Measurements from ENCODE around the gene RSPO4. TPM values are rescaled to one million over a fixed set of nuclear protein-coding genes. Genes with fewer than 3 reads are reported as not detected.

The RSPO4 gene
- total RNA-seq, 1 donor from 2014 or later = not detected

DNA sequence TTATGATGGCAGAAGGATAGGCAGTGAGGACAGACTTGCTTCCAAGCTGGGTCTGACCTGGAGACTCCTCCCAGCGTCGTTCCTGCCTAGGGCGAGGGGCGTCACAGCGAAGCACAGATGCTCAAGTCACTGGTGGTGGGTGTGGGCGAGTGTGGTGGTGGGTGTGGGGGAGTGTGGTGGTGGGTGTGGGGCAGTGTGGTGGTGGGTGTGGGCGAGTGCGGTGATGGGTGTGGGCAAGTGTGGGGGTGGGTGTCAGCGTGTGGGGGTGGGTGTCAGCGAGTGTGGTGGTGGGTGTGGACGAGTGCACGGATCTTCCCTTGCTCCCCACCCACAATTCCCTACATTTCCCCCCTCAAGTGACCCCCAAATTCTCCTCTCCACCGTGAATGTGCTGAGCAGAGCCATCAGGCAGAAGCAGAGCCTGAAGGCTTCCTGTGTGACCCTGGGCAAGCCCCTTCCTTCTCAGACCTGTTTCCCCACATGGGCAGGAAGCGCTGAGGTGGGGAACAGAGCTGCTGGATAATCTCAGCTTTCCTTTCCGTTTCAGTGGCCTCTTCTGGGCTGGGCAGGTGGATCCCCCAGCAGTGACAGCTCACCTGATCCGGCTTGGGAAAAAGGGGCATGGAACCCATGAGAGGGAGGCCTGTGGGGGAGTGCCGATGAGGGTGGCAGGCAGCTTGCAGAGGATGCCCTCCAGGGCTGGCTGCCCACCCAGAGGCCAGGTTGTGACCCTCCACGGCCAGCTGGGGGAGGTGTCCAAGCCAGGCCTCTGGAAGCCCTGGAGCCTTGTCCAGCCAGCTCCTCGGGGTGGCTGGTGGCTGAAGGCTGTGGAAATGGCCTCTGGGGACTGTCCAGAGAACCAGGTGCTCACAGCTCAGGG lies 42.9 kb downstream of the RSPO4 start:
- Histone ChIP-seq H3K9me3 (ENCODE audit: control insufficient read depth in 3 of 3, low read length in 3 of 3) (no peaks in the 10 kb centered on the region), H3K9ac (ENCODE audit: low read depth in 1 of 3, low read length in 3 of 3) (no peak overlapping the region), H3K4me3 (ENCODE audit: low read length in 3 of 3) (no peak overlapping the region), H3K36me3 (ENCODE audit: control insufficient read depth in 3 of 3, insufficient read depth in 3 of 3, low read length in 3 of 3) (no peaks in the 10 kb centered on the region), H3K27ac (ENCODE audit: low read depth, low read length) (no peak overlapping the region), H3K4me1 (ENCODE audit: control insufficient read depth in 3 of 3, insufficient read depth in 3 of 3, low read length in 3 of 3) (peaks cover 2 to 4% (median 3%) of the 10 kb centered on the region in 3 donors), H3K27me3 (ENCODE audit: control insufficient read depth in 3 of 3, insufficient read depth in 3 of 3, low read length in 3 of 3) (peaks cover 24 to 63% (median 42%) of the 10 kb centered on the region in 3 donors)

DNA sequence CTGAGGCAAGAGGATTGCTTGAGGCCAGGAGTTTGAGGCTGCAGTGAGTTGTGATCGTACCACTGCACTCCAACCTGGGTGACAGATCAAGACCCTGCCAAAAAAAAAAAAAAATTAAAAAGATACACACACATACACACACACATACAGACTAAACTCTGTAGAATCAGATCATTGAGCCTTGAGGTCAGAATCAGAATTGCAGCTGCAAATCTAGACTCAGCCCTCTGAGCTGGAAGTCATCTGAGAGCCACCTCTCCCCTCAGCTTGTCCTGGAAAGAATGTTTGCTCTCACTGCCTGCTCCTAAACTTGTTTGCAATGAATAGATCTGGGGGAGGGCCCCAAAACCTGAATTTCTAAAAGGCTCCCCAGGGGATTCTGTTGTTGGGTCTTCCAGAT lies 44.6 kb downstream of the RSPO4 start:
- H3K9me3 ChIP-seq (ENCODE audit: control insufficient read depth in 3 of 3, low read length in 3 of 3) = no peaks in the 10 kb centered on the region
- H3K27ac ChIP-seq (ENCODE audit: low read depth, low read length) = no peak overlapping the region
- no peak overlapping the region for H3K4me3 ChIP-seq (ENCODE audit: low read length in 3 of 3)
- H3K27me3 ChIP-seq (ENCODE audit: control insufficient read depth in 3 of 3, insufficient read depth in 3 of 3, low read length in 3 of 3) = peaks cover 30 to 55% (median 43%) of the 10 kb centered on the region in 3 donors
- H3K9ac ChIP-seq (ENCODE audit: low read depth in 1 of 3, low read length in 3 of 3) = no peak overlapping the region
- peaks cover 2 to 4% (median 3%) of the 10 kb centered on the region in 3 donors for H3K4me1 ChIP-seq (ENCODE audit: control insufficient read depth in 3 of 3, insufficient read depth in 3 of 3, low read length in 3 of 3)
- H3K36me3 ChIP-seq (ENCODE audit: control insufficient read depth in 3 of 3, insufficient read depth in 3 of 3, low read length in 3 of 3) = no peaks in the 10 kb centered on the region

DNA sequence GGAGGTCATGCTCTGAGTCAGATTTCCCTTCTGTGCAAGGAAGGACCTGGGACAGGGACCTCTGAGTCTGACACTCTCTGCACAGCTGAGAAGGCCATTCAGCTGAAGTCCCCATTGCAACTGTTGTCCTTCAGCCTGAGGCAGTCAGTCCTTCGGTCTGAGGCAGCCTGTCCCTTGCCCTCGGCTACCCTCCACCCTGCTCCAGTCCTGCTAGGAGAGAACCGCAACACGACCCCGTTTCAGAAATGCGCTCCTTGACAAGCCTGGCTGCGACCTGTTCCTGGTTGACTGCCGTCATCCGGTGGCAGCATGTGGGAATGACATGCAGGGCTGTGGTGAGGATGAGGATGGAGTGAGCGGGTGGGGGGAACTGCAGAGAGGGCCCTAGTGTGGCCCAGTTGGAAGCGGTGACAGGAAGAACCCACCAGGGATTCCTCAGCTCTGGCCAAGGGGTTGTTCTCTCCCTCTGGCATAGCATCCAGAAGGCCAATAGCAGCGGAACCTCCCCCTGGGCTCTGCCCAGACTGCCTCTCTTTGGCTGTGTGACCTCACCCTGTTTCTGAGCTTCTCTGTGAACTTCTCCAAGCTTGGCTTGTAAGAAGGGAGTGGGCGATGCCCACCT lies 45.7 kb downstream of the RSPO4 start:
- peaks cover 35 to 55% (median 40%) of the 10 kb centered on the region in 3 donors for H3K27me3 ChIP-seq (ENCODE audit: control insufficient read depth in 3 of 3, insufficient read depth in 3 of 3, low read length in 3 of 3)
- H3K36me3 ChIP-seq (ENCODE audit: control insufficient read depth in 3 of 3, insufficient read depth in 3 of 3, low read length in 3 of 3) = no peaks in the 10 kb centered on the region
- no peaks in the 10 kb centered on the region for H3K9me3 ChIP-seq (ENCODE audit: control insufficient read depth in 3 of 3, low read length in 3 of 3)
- peaks cover 2 to 4% (median 3%) of the 10 kb centered on the region in 3 donors for H3K4me1 ChIP-seq (ENCODE audit: control insufficient read depth in 3 of 3, insufficient read depth in 3 of 3, low read length in 3 of 3)
- H3K9ac ChIP-seq (ENCODE audit: low read depth in 1 of 3, low read length in 3 of 3) = no peak overlapping the region
- H3K27ac ChIP-seq (ENCODE audit: low read depth, low read length) = no peak overlapping the region
- peak overlapping the region in 2 of 3 donors; percentile 41 to 43 for H3K4me3 ChIP-seq (ENCODE audit: low read length in 3 of 3)

GRCh38 chr20:955656-956055 lies 46.5 kb downstream of the RSPO4 start:
- Histone ChIP-seq H3K27ac (ENCODE audit: low read depth, low read length) (no peak overlapping the region), H3K36me3 (ENCODE audit: control insufficient read depth in 3 of 3, insufficient read depth in 3 of 3, low read length in 3 of 3) (no peaks in the 10 kb centered on the region), H3K9me3 (ENCODE audit: control insufficient read depth in 3 of 3, low read length in 3 of 3) (no peaks in the 10 kb centered on the region), H3K27me3 (ENCODE audit: control insufficient read depth in 3 of 3, insufficient read depth in 3 of 3, low read length in 3 of 3) (peaks cover 35 to 50% (median 39%) of the 10 kb centered on the region in 3 donors), H3K9ac (ENCODE audit: low read depth in 1 of 3, low read length in 3 of 3) (no peak overlapping the region), H3K4me3 (ENCODE audit: low read length in 3 of 3) (no peak overlapping the region), H3K4me1 (ENCODE audit: control insufficient read depth in 3 of 3, insufficient read depth in 3 of 3, low read length in 3 of 3) (peaks cover 2 to 4% (median 3%) of the 10 kb centered on the region in 3 donors)

DNA sequence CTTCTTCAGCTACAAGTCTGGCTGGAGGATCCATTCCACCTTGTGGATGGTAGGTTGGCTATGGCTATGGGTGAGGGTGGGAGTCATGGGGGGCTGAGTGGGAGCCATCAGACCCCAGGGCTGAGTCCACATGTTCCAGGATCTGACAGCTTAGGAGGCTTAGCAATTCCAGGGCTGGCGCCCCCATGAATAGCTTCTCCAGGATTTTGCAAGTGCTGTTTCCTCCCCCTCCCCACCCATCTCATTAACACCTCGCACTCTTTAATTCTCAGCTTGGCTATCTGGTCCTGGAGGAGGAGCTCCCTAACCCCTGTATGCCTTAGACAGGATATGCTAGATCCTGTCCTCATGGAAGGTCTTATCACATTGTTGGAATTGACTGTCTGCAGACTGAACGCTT lies 47.0 kb downstream of the RSPO4 start:
- Histone ChIP-seq H3K9ac (ENCODE audit: low read depth in 1 of 3, low read length in 3 of 3) (no peak overlapping the region), H3K4me1 (ENCODE audit: control insufficient read depth in 3 of 3, insufficient read depth in 3 of 3, low read length in 3 of 3) (peaks cover 2 to 4% (median 3%) of the 10 kb centered on the region in 3 donors), H3K4me3 (ENCODE audit: low read length in 3 of 3) (no peak overlapping the region), H3K27ac (ENCODE audit: low read depth, low read length) (no peak overlapping the region), H3K27me3 (ENCODE audit: control insufficient read depth in 3 of 3, insufficient read depth in 3 of 3, low read length in 3 of 3) (peaks cover 35 to 46% (median 35%) of the 10 kb centered on the region in 3 donors), H3K9me3 (ENCODE audit: control insufficient read depth in 3 of 3, low read length in 3 of 3) (no peaks in the 10 kb centered on the region), H3K36me3 (ENCODE audit: control insufficient read depth in 3 of 3, insufficient read depth in 3 of 3, low read length in 3 of 3) (no peaks in the 10 kb centered on the region)

GRCh38 chr20:953742-954141 lies 48.4 kb downstream of the RSPO4 start:
- Histone ChIP-seq H3K4me3 (ENCODE audit: low read length in 3 of 3) (no peak overlapping the region), H3K4me1 (ENCODE audit: control insufficient read depth in 3 of 3, insufficient read depth in 3 of 3, low read length in 3 of 3) (peaks cover 2 to 4% (median 3%) of the 10 kb centered on the region in 3 donors), H3K27ac (ENCODE audit: low read depth, low read length) (no peak overlapping the region), H3K9me3 (ENCODE audit: control insufficient read depth in 3 of 3, low read length in 3 of 3) (no peaks in the 10 kb centered on the region), H3K9ac (ENCODE audit: low read depth in 1 of 3, low read length in 3 of 3) (no peak overlapping the region), H3K36me3 (ENCODE audit: control insufficient read depth in 3 of 3, insufficient read depth in 3 of 3, low read length in 3 of 3) (no peaks in the 10 kb centered on the region), H3K27me3 (ENCODE audit: control insufficient read depth in 3 of 3, insufficient read depth in 3 of 3, low read length in 3 of 3) (peaks cover 30 to 43% (median 31%) of the 10 kb centered on the region in 3 donors)

GRCh38 chr20:952196-952795 lies 49.8 kb downstream of the RSPO4 start:
- no peak overlapping the region for H3K9ac ChIP-seq (ENCODE audit: low read depth in 1 of 3, low read length in 3 of 3)
- no peak overlapping the region for H3K27ac ChIP-seq (ENCODE audit: low read depth, low read length)
- H3K27me3 ChIP-seq (ENCODE audit: control insufficient read depth in 3 of 3, insufficient read depth in 3 of 3, low read length in 3 of 3) = peaks cover 28 to 36% (median 28%) of the 10 kb centered on the region in 3 donors
- H3K4me1 ChIP-seq (ENCODE audit: control insufficient read depth in 3 of 3, insufficient read depth in 3 of 3, low read length in 3 of 3) = peaks cover 2 to 4% (median 3%) of the 10 kb centered on the region in 3 donors
- H3K9me3 ChIP-seq (ENCODE audit: control insufficient read depth in 3 of 3, low read length in 3 of 3) = no peaks in the 10 kb centered on the region
- no peak overlapping the region for H3K4me3 ChIP-seq (ENCODE audit: low read length in 3 of 3)
- H3K36me3 ChIP-seq (ENCODE audit: control insufficient read depth in 3 of 3, insufficient read depth in 3 of 3, low read length in 3 of 3) = no peaks in the 10 kb centered on the region

GRCh38 chr20:951384-952169 lies 50.5 kb downstream of the RSPO4 start:
- H3K36me3 ChIP-seq (ENCODE audit: control insufficient read depth in 3 of 3, insufficient read depth in 3 of 3, low read length in 3 of 3) = no peaks in the 10 kb centered on the region
- peaks cover 2 to 4% (median 3%) of the 10 kb centered on the region in 3 donors for H3K4me1 ChIP-seq (ENCODE audit: control insufficient read depth in 3 of 3, insufficient read depth in 3 of 3, low read length in 3 of 3)
- H3K9ac ChIP-seq (ENCODE audit: low read depth in 1 of 3, low read length in 3 of 3) = no peak overlapping the region
- no peaks in the 10 kb centered on the region for H3K9me3 ChIP-seq (ENCODE audit: control insufficient read depth in 3 of 3, low read length in 3 of 3)
- H3K27ac ChIP-seq (ENCODE audit: low read depth, low read length) = no peak overlapping the region
- peaks cover 32 to 38% (median 34%) of the 10 kb centered on the region in 3 donors for H3K27me3 ChIP-seq (ENCODE audit: control insufficient read depth in 3 of 3, insufficient read depth in 3 of 3, low read length in 3 of 3)
- H3K4me3 ChIP-seq (ENCODE audit: low read length in 3 of 3) = no peak overlapping the region

- Histone ChIP-seq H3K4me1 (ENCODE audit: control insufficient read depth in 3 of 3, insufficient read depth in 3 of 3, low read length in 3 of 3) (no peaks in the 10 kb centered on the region), H3K27ac (ENCODE audit: low read depth, low read length) (no peak overlapping the region), H3K36me3 (ENCODE audit: control insufficient read depth in 3 of 3, insufficient read depth in 3 of 3, low read length in 3 of 3) (no peaks in the 10 kb centered on the region), H3K27me3 (ENCODE audit: control insufficient read depth in 3 of 3, insufficient read depth in 3 of 3, low read length in 3 of 3) (peaks cover 22 to 39% (median 30%) of the 10 kb centered on the region in 3 donors), H3K9ac (ENCODE audit: low read depth in 1 of 3, low read length in 3 of 3) (no peak overlapping the region), H3K4me3 (ENCODE audit: low read length in 3 of 3) (no peak overlapping the region), H3K9me3 (ENCODE audit: control insufficient read depth in 3 of 3, low read length in 3 of 3) (no peaks in the 10 kb centered on the region)
Measured at GRCh38 chr20:949717-950116, 52.4 kb downstream of the RSPO4 start.

All from skeletal muscle tissue (tissue), 4 donors.